Lower leg skin (tissue), 3 donors: ENCODE measurements around the gene SLC13A3.

Source experiments
- POLR2A ChIP-seq, 2 donors: fragments of 450-650 bp; IDR thresholded peaks; one replicate each; pipeline ENCODE4 v1.6.1; 2016 to 2017; ENCODE audit warnings: antibody characterized with exemption in 2 of 2, mild to moderate bottlenecking in 1 of 2, moderate library complexity in 1 of 2
- TF ChIP-seq, protein P1 (sequence below), 3 donors: fragments of 450-650 bp; IDR thresholded peaks; one replicate each; pipeline ENCODE4 v1.5.1; 2016; ENCODE audit warnings: antibody characterized with exemption in 3 of 3, mild to moderate bottlenecking in 3 of 3, moderate library complexity in 2 of 3

DNA sequence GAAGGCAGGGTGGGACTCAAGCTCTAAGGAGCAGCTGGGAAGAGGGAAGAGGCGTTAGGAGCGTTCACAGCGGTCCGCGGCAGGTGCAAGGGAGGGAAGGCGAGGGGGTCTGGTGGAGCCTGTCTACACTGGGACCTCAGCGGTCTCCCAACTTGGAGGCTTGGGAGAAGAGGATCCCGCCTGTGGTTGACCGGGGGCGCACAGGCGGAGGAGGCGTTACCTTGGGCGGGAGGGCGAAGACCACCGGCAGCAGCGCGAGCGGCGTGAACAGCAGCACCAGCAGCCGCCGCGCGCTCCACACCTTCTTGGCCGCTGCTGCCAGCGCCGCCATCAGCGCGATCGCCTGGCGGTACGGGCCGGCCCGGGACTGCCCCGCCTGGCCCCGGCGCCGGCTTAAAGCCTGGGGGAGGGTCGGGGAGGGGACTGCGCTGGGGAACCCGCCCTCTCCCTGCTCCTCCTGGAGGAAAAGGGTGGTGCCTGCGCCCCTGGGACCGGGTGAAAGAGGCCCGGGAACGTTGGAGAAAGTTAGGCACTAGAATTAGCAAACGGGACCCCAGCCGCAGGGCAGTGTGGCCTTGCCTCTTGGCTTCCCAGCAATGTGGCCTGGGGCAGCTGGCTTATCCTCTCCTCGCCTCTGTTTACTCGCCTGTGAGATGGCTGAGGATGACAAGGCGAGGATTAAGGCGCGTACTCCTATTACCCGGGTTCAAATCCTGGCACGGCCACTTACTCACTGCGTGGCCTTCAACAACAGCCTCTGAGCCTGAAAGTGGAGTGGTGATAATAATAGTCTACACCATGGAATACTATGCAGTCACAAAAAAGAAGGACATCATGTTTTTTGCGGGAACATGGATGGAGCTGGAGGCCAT lies at the start of gene SLC13A3:
- TF ChIP-seq, protein P1, sequence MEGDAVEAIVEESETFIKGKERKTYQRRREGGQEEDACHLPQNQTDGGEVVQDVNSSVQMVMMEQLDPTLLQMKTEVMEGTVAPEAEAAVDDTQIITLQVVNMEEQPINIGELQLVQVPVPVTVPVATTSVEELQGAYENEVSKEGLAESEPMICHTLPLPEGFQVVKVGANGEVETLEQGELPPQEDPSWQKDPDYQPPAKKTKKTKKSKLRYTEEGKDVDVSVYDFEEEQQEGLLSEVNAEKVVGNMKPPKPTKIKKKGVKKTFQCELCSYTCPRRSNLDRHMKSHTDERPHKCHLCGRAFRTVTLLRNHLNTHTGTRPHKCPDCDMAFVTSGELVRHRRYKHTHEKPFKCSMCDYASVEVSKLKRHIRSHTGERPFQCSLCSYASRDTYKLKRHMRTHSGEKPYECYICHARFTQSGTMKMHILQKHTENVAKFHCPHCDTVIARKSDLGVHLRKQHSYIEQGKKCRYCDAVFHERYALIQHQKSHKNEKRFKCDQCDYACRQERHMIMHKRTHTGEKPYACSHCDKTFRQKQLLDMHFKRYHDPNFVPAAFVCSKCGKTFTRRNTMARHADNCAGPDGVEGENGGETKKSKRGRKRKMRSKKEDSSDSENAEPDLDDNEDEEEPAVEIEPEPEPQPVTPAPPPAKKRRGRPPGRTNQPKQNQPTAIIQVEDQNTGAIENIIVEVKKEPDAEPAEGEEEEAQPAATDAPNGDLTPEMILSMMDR (IDR thresholded peaks at IDR 0.05): no peak
- TF ChIP-seq POLR2A (IDR thresholded peaks at IDR 0.05): no peak
